Uterus (tissue), 4 donors: Measurements from ENCODE around the gene ANGPT4. TPM values are rescaled to one million over a fixed set of nuclear protein-coding genes. Genes with fewer than 3 reads are reported as not detected.

Source experiments
- DNase-seq, 2 donors: peaks; one replicate each; pipeline ENCODE4 v3.0.0-alpha.2; 2019 to 2020
- H3K27ac ChIP-seq, 2 donors: fragments of 200-600 bp; sonication (generic); 1 replicate in 1 of 2; 2 replicates in 1 of 2; pipeline ENCODE4 v1.5.1; 2016 to 2018
- H3K27me3 ChIP-seq, 2 donors: fragments of 200-600 bp; sonication (generic); one replicate each; pipeline ENCODE4 v1.5.1; 2018 to 2019; ENCODE audit warnings: control low read depth in 1 of 2
- H3K36me3 ChIP-seq, 2 donors: fragments of 200-600 bp; sonication (generic); one replicate each; pipeline ENCODE4 v1.5.1; 2019; ENCODE audit warnings: control low read depth in 1 of 2
- H3K4me1 ChIP-seq, 2 donors: fragments of 200-600 bp; sonication (generic); one replicate each; pipeline ENCODE4 v1.5.1; 2018 to 2019; ENCODE audit warnings: control low read depth in 1 of 2
- H3K4me3 ChIP-seq, 2 donors: fragments of 200-600 bp; sonication (generic); 1 replicate in 1 of 2; 2 replicates in 1 of 2; pipeline ENCODE4 v1.5.1; 2018 to 2019; ENCODE audit warnings: mild to moderate bottlenecking in 1 of 2
- H3K9me3 ChIP-seq, 2 donors: fragments of 200-600 bp; sonication (generic); one replicate each; pipeline ENCODE4 v1.5.1; 2019; ENCODE audit warnings: control low read depth in 1 of 2
- POLR2A ChIP-seq, 2 donors: fragments of 450-650 bp; IDR thresholded peaks; one replicate each; pipeline ENCODE4 v1.6.1; 2016; ENCODE audit warnings: antibody characterized with exemption in 2 of 2, mild to moderate bottlenecking in 1 of 2, moderate library complexity in 1 of 2
- intact Hi-C: fragments of 100-400 bp; cut with DNase I; formaldehyde crosslinking; loops from one replicate; pipeline ENCODE4 v1.15.1; 2023; ENCODE audit warnings: low total_unique reads
- total RNA-seq, 4 donors: library from RNA; depleted of rRNA in 3 of 4; stranded (reverse); fragments of >200 nt in 3 of 4; gene quantifications; one replicate each; pipeline versions ENCODE4 v1.1.0 to v1.2.4, GENCODE V29; 2014 to 2023
- TF ChIP-seq, protein P1 (sequence below), 4 experiments: fragments of 200-600 bp in 2 of 4; fragments of 450-650 bp in 2 of 4; sonication (generic) in 2 of 4; IDR thresholded peaks; one replicate each; pipeline ENCODE4 v1.5.1; 2016 to 2019; ENCODE audit warnings: antibody characterized with exemption in 4 of 4, mild to moderate bottlenecking in 2 of 4, moderate library complexity in 1 of 4
- donor health status: DM: yes; HTN: yes; CAD: no.

ANGPT4 gene
- total RNA-seq, 4 donors from 2014 or later: 0.55 to 8.8 (median 3.8) TPM

DNA sequence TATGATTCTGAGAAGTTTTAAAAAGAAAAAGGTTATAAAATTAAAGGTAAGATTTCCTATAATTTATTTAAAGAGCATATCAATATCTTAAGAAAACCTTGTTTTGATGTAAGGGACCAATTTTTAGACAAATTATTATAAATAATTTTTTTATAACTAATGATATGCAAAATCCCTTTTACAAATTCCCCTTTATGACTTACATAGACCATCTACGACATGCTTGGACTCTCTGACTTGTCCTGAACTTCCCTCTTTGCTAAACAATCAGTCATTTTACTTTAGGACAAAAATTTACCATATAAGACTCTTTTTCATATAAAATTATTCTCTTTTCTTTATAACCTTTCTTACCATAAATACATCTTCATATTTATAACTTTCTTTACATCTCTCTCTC is 15.3 kb upstream of the ANGPT4 start:
- Histone ChIP-seq H3K36me3 (no peaks in the 10 kb centered on the region), H3K27ac (no peak overlapping the region), H3K4me1 (no peaks in the 10 kb centered on the region), H3K27me3 (no peaks in the 10 kb centered on the region), H3K9me3 (no peaks in the 10 kb centered on the region), H3K4me3 (no peak overlapping the region)
- intact Hi-C loops: no loop called here
- DNase-seq: no peak
- TF ChIP-seq POLR2A (IDR thresholded peaks at IDR 0.05): no peak
- TF ChIP-seq, protein P1, sequence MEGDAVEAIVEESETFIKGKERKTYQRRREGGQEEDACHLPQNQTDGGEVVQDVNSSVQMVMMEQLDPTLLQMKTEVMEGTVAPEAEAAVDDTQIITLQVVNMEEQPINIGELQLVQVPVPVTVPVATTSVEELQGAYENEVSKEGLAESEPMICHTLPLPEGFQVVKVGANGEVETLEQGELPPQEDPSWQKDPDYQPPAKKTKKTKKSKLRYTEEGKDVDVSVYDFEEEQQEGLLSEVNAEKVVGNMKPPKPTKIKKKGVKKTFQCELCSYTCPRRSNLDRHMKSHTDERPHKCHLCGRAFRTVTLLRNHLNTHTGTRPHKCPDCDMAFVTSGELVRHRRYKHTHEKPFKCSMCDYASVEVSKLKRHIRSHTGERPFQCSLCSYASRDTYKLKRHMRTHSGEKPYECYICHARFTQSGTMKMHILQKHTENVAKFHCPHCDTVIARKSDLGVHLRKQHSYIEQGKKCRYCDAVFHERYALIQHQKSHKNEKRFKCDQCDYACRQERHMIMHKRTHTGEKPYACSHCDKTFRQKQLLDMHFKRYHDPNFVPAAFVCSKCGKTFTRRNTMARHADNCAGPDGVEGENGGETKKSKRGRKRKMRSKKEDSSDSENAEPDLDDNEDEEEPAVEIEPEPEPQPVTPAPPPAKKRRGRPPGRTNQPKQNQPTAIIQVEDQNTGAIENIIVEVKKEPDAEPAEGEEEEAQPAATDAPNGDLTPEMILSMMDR (IDR thresholded peaks at IDR 0.05): no peak

DNA sequence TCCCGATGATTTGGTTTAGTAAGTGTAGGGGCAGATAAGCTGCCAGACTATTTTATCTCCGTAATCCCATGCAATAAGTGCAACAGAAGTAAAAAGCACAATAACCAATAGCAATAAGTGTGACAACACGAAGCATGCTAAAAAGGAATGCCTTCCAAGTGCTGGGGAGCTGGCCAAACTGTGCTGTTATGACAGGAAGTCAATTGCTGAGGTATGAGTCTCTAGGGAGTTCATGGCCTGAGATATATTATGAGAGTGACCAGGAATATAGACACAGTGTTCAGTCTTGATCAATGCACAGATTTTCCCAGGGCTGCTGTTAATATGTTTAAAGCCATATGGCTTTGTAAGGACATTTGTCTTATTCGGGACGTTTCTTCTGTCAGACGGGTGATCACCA is 10.5 kb upstream of the ANGPT4 start:
- TF ChIP-seq POLR2A (IDR thresholded peaks at IDR 0.05): no peak
- TF ChIP-seq, protein P1 (IDR thresholded peaks at IDR 0.05): no peak
- Histone ChIP-seq H3K27ac (no peak overlapping the region), H3K27me3 (no peaks in the 10 kb centered on the region), H3K4me1 (no peaks in the 10 kb centered on the region), H3K36me3 (no peaks in the 10 kb centered on the region), H3K4me3 (no peak overlapping the region), H3K9me3 (no peaks in the 10 kb centered on the region)
- no peak for DNase-seq
- intact Hi-C loops: no loop called here

GRCh38 chr20:925516-925915 is 9.4 kb upstream of the ANGPT4 start:
- Histone ChIP-seq H3K27ac (no peak overlapping the region), H3K4me1 (no peaks in the 10 kb centered on the region), H3K36me3 (no peaks in the 10 kb centered on the region), H3K27me3 (no peaks in the 10 kb centered on the region), H3K9me3 (no peaks in the 10 kb centered on the region), H3K4me3 (no peak overlapping the region)
- intact Hi-C loops: no loop called here
- DNase-seq: no peak
- no peak for TF ChIP-seq POLR2A (IDR thresholded peaks at IDR 0.05)
- TF ChIP-seq, protein P1 (IDR thresholded peaks at IDR 0.05): no peak

DNA sequence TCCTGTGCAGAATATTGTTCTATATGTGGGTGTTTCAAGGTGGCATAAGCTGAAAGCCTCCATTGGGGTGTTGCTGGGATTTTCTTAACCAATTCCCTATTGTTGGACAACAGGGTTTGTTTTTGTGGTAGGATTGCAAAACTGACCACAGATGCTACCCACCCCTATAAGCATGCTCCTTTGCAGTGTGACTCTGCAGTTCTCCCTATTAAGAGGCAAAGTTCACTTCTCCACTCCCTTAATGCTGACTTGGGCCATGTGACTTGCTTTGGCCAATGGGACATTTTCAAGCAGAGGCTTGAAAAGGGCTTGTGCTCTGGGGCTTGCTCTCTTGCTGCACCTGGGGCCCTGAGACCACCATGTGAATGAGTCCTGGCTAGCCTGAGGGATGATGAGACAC is 8.5 kb upstream of the ANGPT4 start:
- H3K36me3 ChIP-seq: no peaks in the 10 kb centered on the region
- no peaks in the 10 kb centered on the region for H3K9me3 ChIP-seq
- H3K27ac ChIP-seq: no peak overlapping the region
- TF ChIP-seq, protein P1 (IDR thresholded peaks at IDR 0.05): no peak
- TF ChIP-seq POLR2A (IDR thresholded peaks at IDR 0.05): no peak
- no peak for DNase-seq
- H3K4me1 ChIP-seq: no peaks in the 10 kb centered on the region
- no peaks in the 10 kb centered on the region for H3K27me3 ChIP-seq
- H3K4me3 ChIP-seq: no peak overlapping the region
- intact Hi-C loops: no loop called here

DNA sequence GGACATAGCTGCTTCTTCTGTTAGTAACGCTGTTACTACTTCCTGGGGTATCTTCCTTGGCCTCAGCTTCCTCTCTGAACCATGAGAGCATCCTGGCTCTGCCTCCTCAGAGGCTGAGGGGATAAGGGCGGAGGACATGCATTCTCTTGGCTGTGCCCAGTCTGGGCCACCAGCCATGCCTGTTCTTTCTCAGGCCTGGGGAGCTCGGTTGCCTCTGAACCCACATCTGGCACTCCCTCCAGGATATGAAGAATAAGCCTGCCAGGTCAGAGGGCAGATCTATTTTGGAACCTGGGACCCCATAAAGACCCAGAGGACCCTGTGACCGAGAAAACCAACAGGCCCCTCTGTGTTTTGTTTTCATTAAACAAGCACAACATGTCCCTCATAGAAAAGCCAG is 6.6 kb upstream of the ANGPT4 start:
- TF ChIP-seq, protein P1 (IDR thresholded peaks at IDR 0.05): no peak
- TF ChIP-seq POLR2A (IDR thresholded peaks at IDR 0.05): no peak
- H3K27me3 ChIP-seq: no peaks in the 10 kb centered on the region

More for the DNA sequence above, 6.6 kb upstream of the ANGPT4 start:
- Histone ChIP-seq H3K36me3 (no peaks in the 10 kb centered on the region), H3K4me3 (no peak overlapping the region), H3K27ac (no peak overlapping the region), H3K9me3 (no peaks in the 10 kb centered on the region), H3K4me1 (no peaks in the 10 kb centered on the region)
- intact Hi-C loops: no loop called here
- peak in 1 of 2 donors; percentile 24 for DNase-seq
